Activated CD8-positive, alpha-beta memory T cell treated with anti-CD3 and anti-CD28 coated beads for 1 hour (primary cell): ENCODE measurements around the gene CHST14.

ENCODE experiments used
- DNase-seq, 2 donors: peaks; one replicate each; pipeline ENCODE4 v3.0.0-alpha.2; 2020; ENCODE audit warnings: low read depth in 1 of 2; ENCODE audit errors: extremely low read depth in 1 of 2

The CHST14 gene

DNA sequence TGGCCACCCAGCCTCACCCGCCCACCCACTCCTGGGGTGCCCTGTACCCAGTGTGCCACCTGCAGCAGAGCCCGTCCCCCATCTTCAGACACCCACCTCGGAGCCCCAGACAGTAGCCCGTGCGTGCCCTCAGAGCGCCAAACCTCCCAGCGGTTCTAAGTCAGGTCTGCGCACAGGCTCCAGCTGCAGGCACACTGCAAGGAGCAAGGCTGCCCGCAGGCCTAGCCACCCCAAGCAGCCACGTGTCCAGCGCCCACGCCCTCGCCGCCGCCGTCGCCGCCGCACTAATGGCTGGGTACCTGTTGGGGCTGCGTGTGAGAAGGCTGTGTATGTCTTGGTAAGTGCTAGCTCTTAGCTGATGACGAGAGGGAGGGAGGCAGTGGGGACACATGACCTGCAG lies 8.8 kb upstream of the CHST14 start:
- no peak for DNase-seq

DNA sequence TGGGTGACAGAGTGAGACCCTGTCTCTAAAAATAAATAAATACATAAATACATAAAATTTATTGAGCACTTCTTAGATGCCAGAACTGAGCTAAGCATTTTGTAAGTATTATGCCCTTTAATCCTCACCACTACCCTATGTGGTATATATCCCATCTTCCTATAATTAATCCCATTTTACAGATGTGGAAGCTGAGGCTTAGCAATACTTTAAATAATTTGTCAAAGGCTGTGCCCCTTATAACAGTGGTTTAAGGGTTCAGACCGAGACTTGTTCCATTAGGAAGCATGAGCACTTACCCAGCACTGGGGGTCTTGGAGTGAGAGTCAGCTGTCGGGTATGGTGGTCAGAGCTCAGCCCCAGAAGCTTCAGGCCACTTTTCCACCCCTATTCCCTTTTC lies 7.5 kb upstream of the CHST14 start:
- DNase-seq = no peak

DNA sequence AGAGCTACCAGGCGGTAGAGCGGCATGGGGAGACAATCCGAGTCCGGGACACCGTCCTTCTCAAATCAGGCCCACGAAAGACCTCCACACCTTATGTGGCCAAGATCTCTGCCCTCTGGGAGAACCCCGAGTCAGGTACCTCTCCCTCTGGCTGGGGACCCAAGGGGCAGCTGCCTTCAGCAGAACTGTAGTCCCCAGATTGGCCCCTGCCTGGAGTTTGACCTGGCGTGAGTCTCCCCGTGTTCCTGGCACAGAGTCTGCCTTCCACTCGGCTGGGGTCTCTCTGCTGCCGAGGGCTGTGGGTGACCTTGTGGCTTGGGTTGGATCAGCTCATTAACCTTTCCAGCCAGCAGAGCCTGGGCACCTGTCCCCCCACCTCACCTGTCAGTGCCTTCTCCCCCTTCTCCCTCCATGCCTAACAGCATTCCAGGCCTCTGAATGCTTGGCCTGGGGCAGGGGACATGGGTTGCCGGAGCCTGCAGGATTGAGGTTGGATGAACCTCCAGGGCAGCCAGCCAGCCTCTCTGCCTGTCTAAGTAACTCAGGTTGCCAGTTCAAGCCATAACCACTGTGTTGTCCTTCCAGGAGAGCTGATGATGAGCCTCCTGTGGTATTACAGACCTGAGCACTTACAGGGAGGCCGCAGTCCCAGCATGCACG lies 6.8 kb upstream of the CHST14 start:
- DNase-seq = no peak

DNA sequence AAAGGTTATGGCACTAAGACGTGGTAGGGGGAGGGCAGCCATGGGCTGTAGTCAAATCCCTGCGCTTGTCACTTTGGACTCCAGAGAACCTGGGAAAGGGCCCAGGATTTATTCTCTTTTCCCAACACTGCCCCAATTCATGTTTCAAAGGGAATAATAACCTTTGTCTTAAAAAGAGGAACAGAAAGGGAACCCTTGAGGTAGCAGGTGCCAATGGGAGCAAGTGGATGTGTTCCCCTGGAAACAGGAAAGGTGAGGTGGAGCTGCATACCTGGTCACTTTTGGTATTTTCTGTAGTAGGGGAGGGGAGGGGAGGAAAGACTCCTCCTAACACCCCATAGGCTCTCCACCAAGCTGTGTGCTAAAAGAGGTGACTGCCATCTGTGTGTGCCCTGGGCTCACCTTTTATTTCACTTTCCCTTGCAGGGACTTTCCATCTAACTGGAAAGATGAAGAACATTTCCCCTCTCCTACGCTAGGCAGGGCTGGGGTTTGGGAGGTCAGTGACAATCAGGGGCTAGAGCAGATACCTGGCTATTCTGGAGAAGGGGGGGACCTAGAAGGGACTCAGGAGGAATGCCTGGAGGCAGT lies 6.1 kb upstream of the CHST14 start:
- no peak for DNase-seq

DNA sequence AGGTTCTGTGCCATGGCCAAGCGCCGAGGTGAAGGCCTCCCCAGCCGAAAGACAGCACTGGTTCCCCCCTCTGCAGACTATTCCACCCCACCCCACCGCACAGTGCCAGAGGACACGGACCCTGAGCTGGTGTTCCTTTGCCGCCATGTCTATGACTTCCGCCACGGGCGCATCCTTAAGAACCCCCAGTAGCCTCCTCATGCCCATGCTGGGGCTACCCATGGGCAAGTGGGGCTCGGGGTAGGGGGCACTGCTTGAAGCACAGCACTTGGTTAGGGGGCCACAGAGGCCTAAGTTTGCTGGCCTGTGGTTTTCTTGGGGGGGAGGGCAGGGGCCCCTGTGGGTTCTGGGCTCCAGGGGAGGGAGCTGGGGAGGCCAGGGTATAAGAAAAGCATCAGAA lies 4.8 kb upstream of the CHST14 start:
- DNase-seq = no peak

- DNase-seq = no peak
Measured at GRCh38 chr15:40466426-40467260, 4.1 kb upstream of the CHST14 start.

- DNase-seq = no peak
Measured at GRCh38 chr15:40467261-40467615, 3.5 kb upstream of the CHST14 start.

GRCh38 chr15:40468898-40469331 lies 1.9 kb upstream of the CHST14 start:
- no peak for DNase-seq

- DNase-seq = no peak
Measured at GRCh38 chr15:40469776-40470390, 901 bp upstream of the CHST14 start.

DNA sequence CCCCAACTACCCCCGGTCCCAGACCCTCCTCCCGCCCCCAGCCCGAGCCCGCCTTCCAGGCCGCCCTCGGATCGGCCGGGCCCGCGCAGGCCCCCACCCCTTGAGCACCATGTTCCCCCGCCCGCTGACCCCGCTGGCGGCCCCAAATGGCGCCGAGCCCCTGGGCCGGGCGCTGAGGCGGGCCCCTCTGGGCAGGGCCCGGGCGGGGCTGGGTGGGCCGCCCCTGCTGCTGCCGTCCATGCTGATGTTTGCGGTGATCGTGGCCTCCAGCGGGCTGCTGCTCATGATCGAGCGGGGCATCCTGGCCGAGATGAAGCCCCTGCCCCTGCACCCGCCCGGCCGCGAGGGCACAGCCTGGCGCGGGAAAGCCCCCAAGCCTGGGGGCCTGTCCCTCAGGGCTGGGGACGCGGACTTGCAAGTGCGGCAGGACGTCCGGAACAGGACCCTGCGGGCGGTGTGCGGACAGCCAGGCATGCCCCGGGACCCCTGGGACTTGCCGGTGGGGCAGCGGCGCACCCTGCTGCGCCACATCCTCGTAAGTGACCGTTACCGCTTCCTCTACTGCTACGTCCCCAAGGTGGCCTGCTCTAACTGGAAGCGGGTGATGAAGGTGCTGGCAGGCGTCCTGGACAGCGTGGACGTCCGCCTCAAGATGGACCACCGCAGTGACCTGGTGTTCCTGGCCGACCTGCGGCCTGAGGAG lies 472 bp downstream of the CHST14 start:
- no peak for DNase-seq

- no peak for DNase-seq
Measured at GRCh38 chr15:40471808-40472150, 995 bp downstream of the CHST14 start.

DNA sequence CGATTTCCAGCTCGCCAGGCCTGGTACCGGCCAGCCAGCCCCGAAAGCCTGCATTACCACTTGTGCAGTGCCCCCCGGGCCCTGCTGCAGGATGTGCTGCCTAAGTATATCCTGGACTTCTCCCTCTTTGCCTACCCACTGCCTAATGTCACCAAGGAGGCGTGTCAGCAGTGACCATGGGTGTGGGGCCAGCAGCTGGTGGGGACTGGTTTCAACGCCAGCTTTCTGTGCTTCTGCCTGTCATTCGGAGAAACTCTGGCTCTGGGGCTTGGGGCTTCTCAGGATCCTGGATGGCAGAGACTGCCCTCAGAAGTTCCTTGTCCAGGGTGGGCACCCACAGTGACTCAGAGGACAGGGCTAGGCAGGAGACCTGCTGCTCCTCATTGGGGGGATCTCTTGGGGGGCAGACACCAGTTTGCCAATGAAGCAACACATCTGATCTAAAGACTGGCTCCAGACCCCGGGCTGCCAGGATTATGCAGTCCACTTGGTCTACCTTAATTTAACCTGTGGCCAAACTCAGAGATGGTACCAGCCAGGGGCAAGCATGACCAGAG lies 1.5 kb downstream of the CHST14 start:
- no peak for DNase-seq

GRCh38 chr15:40474581-40474980 lies 3.8 kb downstream of the CHST14 start:
- no peak for DNase-seq

- DNase-seq = no peak
Measured at GRCh38 chr15:40477642-40478327, 7.0 kb downstream of the CHST14 start.

GRCh38 chr15:40479024-40479423 lies 8.2 kb downstream of the CHST14 start:
- no peak for DNase-seq

DNA sequence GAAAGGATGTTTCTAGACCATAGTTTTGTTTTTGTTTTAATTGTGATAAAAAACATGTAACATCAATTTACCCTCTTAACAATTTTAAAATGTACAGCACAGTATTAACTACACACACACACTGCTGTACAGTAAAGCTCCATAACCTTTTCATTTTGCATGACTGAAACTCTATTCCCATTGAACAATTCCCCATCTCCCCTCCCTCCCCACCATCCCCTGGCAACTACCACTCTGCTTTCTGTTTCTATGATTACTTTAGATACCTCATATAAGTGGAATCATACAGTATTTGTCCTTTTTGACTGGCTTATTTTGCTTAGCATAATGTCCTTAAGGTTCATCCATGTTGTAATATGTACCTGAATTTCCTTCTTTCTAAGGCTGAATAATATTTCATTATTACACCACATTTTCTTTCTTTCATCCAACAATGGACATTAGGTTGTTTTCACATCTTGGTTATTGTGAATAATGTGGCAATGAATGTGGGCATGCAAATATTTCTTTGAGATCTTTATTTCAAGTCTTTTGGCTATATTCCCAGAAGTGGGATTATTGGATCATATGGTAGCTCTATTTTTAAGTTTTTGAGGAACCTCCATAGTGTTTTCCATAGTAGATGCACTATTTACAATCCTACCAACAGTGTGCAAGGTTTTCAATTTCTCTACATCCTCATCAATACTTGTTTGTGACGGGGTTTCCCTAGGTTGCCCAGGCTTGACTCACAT lies 10.7 kb downstream of the CHST14 start:
- no peak for DNase-seq

DNA sequence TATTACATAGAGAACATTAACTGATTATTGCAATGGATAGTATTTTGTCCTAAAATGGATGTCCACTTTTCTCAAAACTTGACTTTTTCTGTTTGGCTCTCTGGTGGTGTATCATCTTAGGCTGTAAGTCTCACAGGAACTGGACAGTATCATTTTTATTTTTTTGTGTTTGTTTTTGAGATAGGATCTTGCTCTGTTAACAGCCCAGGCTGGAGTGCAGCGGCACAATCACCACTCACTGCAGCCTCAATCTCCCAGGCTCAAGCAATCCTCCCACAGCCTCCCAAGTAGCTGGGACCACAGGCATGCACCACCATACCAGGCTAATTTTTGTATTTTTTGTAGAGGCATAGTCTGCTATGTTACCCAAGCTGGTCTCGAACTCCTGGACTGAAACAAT lies 13.1 kb downstream of the CHST14 start:
- no peak for DNase-seq

- DNase-seq = no peak
Measured at GRCh38 chr15:40486066-40486770, 15.4 kb downstream of the CHST14 start.
